GM10266 (cell line): ENCODE data around the gene PARD3B.

Experiments used
- DNase-seq: peaks from one replicate; pipeline ENCODE4 v3.0.0; 2012; ENCODE audit errors: extremely low spot score
- TF ChIP-seq, protein P1 (sequence below): IDR thresholded peaks from 2 replicates; pipeline ENCODE4 v1.5.1; 2012; ENCODE audit warnings: mild to moderate bottlenecking, low read depth; ENCODE audit not compliant: control insufficient read depth, insufficient read depth; ENCODE audit errors: missing control alignments

The PARD3B gene

DNA sequence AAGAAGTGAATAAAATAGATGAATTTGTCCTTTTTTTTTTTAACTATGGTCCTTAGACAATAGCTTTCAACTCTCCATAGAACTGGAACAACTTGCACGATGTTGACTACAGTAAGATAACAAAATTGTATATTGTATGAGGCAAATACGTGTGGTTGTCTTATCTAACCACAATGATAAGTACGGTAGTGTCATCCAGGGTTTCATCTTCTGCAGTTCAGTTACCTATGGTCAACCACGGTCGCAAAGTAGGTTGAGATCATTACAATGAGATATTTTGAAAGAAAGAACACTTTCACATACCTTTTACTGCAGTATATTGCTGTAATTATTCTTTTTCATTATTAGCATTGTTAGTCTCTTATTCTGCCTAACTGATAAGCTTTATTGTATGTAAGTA lies 295.2 kb downstream of the PARD3B start:
- DNase-seq, result no peak
- TF ChIP-seq, protein P1, sequence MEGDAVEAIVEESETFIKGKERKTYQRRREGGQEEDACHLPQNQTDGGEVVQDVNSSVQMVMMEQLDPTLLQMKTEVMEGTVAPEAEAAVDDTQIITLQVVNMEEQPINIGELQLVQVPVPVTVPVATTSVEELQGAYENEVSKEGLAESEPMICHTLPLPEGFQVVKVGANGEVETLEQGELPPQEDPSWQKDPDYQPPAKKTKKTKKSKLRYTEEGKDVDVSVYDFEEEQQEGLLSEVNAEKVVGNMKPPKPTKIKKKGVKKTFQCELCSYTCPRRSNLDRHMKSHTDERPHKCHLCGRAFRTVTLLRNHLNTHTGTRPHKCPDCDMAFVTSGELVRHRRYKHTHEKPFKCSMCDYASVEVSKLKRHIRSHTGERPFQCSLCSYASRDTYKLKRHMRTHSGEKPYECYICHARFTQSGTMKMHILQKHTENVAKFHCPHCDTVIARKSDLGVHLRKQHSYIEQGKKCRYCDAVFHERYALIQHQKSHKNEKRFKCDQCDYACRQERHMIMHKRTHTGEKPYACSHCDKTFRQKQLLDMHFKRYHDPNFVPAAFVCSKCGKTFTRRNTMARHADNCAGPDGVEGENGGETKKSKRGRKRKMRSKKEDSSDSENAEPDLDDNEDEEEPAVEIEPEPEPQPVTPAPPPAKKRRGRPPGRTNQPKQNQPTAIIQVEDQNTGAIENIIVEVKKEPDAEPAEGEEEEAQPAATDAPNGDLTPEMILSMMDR, result no peak

DNA sequence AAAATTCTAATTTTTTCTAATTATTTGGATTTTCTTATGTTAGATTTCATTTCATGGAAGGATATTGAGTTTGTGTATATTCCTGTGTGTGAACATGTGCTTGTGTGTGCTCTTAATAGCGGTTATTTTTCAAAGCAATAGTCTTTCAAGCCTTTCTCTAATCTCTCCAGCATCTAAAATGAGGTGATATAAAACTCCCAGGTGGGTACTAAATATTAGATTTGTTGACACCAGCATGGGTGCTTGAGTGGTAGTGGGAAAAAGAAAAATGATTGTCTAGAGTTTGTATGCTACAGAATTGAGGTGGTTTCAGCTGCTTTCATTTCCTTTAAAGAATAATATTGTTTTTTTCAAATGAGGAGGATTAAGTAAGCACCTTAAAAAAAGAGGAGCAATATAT lies 296.8 kb downstream of the PARD3B start:
- no peak for DNase-seq
- TF ChIP-seq, protein P1, result no peak

DNA sequence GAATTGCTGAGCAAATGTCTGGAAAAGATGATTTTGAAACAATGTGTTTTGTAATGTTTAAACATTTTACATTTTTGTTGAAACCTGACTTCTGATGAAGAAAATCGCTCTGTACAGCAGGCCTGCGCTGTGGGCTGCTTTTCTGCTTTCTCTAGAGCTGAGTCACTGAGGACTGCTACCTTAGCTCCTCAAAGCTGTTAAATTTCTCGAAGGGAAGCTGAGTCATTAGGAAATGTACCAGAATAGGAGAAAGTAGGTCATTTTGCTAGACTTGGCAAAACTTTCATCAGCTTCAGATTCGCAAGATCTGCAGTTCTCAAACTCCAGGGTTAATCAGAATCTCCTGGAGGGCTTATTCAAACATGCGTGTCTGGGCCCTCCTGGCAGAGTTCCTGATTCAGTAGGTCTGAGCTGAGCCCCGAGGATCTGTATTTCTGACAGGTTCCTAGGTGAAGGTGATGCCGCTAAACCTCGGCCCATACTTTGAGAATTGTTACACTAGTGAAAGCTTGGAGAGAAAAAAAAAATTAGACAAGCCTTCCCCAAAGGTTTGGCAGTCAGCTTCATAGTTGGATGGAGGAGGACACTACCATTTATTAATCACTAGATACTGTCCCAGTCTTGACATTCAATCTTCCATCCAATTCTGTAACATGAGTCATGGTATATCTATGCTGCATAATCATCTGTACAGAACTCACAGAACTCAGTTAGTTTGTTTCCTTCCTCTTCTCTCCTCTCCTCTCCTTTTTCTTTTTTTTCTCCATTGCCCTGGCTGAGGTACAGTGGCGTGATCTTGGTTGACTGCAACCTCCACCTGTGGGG lies 297.6 kb downstream of the PARD3B start:
- DNase-seq, result no peak
- TF ChIP-seq, protein P1, result no peak

DNA sequence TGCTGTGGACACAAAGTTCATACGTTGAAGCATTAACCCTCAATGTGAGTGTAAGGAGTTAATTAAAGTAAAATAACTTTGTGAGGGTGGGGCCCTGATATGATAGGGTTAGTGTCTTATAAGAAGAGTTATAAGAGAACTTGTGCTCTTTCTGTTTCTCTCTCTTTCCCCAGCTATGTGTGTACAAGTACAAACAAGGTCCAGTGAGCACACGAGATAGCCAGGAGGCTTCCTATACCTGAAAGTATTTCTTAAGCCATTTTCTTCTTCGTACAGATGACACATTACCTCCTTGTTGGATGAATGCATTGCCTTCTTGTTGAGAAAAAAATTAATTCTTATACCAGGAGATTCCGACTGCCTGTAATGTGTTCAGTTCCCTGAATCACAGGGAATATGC lies 301.2 kb downstream of the PARD3B start:
- TF ChIP-seq, protein P1, result no peak
- DNase-seq, result no peak

DNA sequence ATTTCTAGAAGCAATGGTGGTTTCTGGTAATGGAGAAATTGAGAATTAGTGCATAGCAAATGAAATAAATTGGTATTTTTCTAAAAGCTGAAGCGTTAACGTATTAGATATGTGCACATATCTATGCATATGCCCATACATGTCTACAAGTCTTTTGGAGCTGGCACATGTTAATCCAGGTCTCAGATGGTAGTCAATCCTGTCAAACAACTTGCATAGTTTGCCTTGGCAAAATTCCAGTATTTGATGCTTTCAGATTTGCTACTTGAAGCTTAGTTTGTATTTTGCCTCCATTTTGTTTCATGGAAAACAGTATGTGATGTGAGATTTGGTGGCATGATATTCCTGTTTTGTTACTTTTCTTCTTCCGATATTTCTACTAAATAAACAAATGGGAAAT lies 304.6 kb downstream of the PARD3B start:
- no peak for DNase-seq
- TF ChIP-seq, protein P1, result no peak

DNA sequence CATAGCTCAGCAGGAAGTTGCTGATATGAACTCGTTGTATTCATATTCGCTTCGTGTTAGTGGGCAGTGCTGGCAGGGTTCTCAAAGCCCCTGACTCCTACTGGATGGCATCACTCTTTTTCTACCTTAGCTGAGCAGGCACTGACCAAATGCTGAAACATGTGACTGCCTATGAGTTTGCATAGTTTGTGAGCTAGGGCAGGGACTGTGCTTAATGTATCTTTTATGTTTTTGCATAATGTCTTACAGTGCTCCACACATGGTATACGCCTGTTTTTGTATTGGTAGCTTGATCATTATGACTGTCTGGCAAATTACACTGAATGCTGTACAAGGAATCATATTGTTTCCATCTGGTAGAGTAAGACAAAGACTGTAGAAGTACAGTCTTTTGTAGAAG lies 305.3 kb downstream of the PARD3B start:
- no peak for DNase-seq
- TF ChIP-seq, protein P1, result no peak

DNA sequence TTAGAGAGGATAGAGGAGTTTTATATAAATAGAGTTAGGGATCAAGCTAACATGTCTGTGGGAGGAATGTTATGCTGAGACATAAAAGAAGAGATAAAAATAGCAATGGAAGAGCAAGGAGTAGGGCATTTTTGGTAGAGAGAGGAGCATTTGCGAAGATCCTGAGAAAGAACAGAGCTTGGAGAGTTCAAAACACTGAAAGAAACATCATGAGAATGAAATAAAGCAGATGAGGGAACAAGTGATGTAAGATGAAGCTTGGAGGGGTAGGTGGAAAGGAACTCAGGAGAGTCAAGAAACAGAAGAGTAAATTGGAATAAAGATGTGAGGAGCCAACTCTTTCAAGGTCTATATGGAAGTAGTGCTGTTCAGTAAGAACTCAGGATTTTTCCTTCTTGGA lies 308.6 kb downstream of the PARD3B start:
- no peak for DNase-seq
- TF ChIP-seq, protein P1, result no peak
